GM19463 (cell line): Measurements from ENCODE around the gene SLC44A1.
A peak's percentile ranks its signal among the peaks of the same experiment; 100 is the strongest.
"Not testable (repeated sequence)": the region's sequence is repeated elsewhere in the genome, so short reads cannot be mapped to it uniquely, and the experiment has no call there.

Source experiments
- ATAC-seq: cut with Tn5 transposase; IDR thresholded peaks from one replicate; pipeline ENCODE4 v1.9.1; 2021; ENCODE audit warnings: mild to moderate bottlenecking, moderate library complexity; ENCODE audit not compliant: unreplicated experiment

Gene SLC44A1

DNA sequence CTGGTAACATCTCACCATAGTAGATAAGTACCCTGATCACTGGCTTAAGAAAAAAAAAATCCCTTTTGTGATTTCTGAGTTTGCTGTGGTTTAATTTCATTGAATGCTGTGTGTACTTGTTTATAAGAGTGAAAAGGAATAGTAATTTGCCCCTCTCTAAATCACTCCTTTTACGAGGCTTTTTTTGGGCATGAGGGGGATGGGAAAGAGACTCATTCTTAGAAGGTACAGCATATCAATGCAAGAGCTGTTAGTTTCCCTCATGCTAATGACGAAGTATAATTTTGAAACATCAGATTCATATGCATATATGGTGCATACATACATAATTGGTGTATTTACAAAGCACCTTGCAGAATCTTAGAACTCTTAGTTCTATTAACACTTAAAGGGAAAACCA is 2.4 kb upstream of the SLC44A1 start:
- ATAC-seq: no peak

DNA sequence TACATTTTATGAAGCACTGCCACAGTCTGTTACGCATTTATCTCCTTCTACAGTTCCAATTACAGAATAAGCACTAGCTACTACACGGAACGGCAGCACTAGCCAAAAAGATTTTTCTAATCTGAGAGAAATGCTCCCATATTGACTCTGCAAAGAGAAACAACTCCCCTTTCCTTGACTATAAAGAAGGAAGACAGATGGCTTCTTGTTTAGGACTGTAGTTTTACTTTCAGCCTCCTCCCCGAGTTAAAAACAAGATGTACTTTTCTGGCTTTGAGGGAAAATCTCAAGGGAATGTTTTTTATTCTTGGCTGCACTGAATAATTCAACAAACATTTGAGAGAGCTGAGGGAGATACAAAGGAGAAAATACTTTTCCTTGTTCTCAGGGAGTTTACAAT is 1.9 kb upstream of the SLC44A1 start:
- ATAC-seq: no peak

DNA sequence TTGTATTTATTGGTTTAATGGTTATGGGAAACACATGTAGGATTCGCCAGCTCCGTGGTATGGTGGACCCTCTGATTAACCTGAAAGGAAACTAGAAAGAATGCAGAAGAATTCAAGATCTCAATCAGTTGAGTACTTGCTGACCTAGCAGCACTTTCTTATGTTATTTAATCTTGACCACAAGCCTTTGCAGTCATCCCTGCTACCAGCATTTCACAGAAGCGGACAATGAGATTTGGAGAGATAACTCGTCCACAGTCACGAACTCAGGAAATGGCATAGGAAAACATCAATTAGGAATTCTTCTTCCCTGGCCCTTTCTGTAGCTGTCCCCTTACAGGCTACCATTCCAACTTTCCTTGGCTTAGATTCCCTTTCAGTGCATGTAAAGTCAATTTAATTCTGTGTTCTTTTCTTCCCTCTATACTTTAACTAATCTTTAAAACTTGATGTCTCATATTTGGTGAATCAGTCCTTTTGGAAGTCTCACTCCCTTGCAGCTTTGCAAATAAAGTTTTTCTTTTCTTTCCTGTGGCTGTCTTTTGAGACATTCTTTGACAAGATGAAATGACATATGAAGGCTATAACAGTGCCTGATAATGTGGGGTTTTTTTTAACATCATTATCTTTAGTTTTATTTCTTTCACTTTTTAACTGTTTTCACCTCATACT is 1.3 kb upstream of the SLC44A1 start:
- ATAC-seq: no peak

DNA sequence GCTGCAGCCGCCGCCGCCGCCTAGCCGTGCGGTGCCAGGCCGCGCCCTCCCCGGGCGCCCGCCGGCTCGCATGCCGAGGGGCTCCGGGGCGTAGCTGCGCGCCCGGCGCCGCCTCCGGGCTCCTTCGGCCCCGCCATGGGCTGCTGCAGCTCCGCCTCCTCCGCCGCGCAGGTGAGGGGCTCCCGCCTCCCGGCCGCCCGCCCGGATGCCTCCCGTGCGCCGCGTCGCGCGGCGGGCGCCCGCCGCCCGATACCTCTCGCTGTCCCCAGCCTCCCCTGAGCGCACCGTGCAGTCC is 230 bp downstream of the SLC44A1 start:
- ATAC-seq: peak; percentile 43

DNA sequence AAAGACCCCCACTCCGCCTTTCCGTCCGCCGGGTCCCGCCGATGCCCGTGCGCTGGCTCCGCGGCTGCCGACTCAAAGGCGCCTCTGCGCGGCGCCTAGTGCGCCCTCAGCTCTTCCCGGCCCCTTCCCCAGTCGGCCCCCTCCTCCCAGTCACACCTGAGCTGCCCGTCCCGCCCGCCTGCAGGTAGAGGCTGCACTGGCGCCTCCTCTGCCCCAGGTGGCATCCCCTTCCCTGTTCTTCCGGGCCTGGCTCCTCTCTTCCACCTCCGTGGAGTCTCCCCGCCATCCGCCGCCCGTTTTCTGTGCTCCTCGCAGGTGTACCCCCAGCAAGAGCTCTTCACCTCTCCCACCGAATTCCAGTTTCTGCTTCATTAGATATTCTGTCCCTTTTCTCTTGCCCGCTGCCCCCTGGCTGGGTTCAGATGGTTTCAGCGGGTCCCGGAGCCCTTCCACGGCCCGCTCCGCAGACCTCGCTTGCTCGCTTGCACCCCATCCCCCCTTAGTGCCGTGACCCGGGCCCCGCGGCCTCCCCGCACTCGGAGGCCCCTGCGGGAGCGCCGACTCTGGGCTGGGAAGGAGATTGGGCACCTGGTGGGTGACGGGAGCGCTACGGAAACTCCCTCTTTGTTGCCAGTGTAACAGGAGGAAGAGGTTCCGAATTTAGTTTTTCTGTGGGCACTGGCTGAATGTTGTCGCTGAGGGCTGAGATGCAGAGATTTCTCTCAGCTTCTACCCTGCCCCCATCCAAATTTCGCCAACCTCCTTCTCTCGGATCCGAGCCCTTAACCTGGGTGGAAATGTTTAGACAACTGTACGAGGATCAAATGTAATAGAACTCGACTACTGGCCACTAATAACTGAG is 809 bp downstream of the SLC44A1 start:
- ATAC-seq: peak; percentile 6

DNA sequence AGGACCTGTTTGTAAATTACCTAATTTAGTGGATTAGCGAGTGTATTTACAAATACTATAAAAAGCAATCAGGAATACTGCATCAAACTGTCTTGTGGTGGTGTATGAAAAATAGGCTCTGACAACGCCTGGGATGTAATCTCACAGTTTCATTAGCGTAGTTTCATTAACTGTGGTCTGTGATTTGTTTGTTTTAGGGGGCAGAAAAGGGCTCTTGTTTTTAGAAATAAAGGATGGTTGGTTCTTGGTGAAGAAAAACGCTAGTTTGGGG is 1.4 kb downstream of the SLC44A1 start:
- no peak for ATAC-seq

DNA sequence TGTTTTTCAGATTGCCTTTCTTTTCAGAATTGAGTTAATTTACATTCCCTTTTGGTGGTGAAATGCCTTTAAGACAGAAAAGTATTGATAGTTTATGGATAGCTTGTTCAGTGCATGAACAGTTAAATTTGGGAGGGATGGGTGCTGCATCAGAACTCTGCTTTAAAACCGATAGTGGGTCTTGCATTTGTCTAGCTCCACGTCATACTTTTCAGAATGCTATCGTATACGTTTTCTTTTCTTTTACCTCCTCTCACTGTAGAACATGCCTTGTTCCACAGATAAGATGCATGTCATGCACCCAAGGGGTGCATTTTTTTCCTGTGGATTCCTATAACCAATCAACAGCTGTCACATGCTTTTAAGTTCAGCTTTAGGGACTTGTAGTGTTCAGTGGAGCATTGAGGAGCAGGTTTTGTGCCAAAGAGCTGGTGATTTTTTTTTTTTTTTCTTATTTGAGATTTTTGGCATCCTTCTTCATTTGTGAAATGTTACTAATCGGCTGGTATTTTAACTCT is 2.3 kb downstream of the SLC44A1 start:
- ATAC-seq: no peak

DNA sequence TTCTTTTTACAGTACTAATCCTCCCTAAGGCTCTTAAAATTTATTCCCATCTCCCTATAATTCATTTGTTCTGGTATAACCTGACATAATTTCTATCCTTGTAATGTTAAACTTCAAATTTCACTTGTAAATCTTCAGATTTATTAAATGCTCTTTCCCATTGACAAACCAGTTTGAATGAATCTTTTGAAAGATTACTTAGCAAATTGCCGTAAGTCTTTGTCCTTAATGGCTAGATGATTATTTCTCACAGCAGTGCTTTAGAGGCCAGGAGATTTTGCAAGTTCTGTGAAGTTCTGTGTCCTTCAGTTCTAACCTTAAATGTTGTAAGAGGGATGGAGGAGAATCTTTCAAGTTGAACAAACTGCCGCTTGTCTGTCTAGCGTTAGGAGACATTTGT is 4.2 kb downstream of the SLC44A1 start:
- no peak for ATAC-seq

DNA sequence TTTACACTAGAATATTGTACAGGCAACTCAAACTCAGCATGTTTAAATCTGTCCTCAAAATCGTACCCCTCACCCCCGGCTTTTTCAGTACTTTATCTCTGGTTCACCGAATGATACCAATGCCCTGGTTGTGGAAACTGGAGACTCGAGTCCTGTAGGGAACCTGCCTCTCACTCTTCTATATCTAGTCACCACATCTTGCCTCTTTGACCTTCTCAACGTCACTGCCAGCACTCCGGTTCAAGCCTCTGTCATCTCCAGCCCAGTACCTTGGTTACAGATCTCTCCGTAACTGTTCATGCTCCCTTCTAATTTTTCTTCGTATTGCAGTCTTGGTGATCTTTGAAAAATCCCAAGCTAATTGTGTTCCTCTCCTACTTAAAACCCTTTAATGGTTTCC is 6.7 kb downstream of the SLC44A1 start:
- ATAC-seq: no peak

DNA sequence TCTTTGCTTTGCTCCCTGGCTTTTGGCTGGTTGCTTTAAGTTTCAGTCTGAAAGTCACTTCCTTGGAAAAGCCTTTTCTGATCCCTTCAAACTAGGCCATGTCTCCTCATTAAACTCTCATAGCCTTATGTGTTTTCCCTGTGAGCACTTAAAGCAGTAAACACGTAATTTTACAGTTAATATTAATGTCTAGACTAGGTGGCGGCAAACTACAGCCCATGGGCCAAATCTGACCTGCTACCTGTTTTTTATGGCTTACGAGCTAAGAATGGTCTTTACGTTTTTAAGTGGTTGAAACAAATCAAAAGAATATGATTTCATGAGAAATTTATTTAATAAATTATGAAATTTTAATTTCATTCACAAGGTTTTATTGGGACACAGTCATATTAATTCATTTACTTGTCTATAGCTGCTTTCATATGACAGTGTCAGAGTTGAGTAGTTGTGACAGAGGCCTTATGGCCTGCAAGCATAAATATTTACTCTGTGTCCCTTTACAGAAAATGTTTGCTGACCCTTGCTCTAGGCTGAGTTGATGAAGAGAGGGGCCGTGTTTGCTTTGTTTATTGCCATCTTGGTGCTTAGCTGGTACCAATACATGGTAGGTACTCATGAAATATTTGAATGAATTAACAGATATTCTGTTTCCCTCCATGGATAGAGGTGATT is 7.4 kb downstream of the SLC44A1 start:
- no peak for ATAC-seq

DNA sequence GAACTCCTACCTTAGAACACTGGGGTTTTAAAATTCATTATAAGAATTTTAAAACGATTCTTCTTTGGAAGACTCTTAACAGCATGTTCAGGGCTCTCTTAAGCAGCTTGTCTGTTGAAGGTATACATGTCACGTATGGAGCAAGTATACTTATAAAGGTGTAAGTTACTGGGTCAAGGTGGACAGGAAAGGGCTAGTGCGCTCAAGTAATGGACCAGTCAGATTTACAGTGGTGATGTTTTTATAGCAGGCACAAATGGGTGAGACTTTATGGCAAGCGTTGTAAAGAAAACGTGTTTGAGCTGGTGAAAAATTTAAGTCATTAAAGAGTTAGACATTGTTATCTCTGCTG is 7.9 kb downstream of the SLC44A1 start:
- ATAC-seq: no peak

DNA sequence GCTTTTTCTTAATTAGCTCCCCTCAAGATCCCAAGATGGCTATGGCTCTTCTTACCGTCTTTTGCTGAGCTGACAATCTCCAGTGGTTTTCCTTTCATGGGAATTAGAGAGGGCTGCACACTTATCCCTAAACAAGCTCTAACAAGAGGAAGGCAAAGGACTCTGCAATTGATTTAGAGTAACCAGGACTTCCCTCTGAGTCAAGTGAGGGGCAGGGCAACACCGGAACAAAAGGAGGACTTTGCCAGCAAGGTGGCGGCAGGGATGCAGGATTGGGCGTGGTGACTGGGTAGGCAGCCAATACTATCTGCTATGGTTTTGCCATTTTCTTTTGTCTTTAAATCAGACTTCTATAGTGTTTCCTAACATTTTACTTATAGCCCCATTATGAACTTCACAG is 9.8 kb downstream of the SLC44A1 start:
- ATAC-seq: no peak

DNA sequence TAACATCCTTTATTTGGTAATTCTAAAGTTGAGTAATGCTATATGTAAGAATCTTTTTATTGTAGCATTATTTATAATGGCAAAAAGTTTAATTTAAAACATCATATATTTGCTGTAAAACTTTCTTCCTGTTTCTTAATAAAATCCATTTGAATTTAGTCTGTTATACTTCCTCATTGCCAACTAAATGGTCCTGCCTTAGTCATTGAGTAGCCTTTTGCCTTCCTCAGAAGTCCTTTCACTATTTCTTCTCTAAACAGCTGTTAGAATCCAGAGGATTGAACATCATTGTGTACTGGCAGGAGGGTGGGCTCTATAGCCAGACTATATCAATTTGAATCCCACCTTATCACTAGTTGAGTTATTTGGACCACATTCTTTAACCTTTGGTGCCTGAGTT is 11.0 kb downstream of the SLC44A1 start:
- no peak for ATAC-seq

DNA sequence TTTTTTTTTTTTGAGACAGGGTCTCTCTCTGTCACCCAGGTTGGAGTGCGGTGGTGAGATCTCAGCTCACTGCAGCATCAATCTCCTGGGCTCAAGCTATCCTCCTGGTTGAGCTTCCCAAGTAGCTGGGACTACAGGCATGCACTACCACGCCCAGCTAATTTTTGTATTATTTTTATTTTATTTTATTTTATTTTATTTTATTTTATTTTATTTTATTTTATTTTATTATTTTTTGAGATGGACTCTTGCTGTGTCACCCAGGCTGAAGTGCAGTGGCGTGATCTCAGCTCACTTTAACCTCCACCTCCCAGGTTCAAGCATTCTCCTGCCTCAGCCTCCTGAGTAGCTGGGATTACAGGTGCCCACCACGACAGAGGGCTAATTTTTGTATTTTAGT is 12.1 kb downstream of the SLC44A1 start:
- ATAC-seq: not testable (repeated sequence)

DNA sequence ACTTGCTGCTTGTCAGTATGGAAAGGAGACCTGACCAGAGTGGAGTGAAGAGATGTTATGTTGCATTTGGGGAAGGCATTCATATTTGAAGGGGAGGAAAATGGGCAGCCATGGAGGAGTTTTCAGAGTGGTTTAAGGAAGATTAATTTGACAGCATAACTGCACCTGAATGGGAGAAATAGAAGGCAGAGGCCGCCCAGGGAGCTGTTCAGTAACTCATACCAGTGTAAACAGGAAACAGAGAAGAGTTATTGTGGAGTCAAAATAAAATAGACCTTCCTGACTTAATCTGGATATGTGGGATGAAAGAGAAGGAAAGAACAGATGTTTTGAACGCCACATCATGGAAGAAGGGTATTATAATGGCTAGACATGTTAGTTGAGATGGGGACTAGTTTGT is 13.4 kb downstream of the SLC44A1 start:
- no peak for ATAC-seq

DNA sequence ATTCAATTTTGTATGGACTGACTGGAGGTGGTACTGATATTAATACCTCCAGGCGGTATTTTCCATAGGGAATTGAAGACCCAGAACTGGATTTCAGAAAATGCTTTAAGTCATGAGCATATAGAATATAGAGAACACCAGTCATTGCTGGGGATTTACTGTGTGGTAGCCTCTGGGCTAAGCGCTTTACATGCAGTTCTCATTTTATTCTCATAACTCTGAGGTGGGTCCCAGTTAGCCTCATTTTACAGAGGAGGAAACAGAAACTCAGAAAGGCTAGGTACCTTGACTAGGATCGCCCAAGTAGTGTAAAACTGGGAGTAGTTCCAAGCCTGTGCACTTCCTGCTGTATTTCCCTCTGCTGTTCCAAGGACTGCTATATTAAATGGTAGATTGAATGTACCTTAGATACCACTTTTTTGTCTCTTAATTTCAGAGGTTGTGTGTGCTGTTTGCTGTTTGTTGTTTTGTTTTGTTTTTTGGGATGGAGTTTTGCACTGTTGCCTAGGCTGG is 13.8 kb downstream of the SLC44A1 start:
- no peak for ATAC-seq

DNA sequence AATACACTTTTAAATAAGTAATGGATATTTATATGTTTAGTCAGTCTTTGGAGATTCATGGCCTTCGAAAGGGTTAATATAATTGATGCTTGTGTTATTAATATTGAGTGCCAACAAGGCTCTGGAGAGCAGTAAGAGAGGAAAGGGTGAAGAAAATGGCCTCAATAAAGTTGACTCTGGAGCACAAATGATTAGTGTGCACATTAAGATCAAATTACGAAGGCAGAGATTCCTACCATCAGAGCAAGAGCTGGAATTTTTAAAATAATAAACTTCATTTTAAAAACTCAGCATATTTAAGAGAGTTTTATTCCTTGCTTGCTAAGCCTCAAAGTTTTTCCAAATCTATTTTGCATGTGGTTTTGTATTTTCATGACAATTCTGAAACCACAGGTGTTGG is 14.8 kb downstream of the SLC44A1 start:
- ATAC-seq: no peak

DNA sequence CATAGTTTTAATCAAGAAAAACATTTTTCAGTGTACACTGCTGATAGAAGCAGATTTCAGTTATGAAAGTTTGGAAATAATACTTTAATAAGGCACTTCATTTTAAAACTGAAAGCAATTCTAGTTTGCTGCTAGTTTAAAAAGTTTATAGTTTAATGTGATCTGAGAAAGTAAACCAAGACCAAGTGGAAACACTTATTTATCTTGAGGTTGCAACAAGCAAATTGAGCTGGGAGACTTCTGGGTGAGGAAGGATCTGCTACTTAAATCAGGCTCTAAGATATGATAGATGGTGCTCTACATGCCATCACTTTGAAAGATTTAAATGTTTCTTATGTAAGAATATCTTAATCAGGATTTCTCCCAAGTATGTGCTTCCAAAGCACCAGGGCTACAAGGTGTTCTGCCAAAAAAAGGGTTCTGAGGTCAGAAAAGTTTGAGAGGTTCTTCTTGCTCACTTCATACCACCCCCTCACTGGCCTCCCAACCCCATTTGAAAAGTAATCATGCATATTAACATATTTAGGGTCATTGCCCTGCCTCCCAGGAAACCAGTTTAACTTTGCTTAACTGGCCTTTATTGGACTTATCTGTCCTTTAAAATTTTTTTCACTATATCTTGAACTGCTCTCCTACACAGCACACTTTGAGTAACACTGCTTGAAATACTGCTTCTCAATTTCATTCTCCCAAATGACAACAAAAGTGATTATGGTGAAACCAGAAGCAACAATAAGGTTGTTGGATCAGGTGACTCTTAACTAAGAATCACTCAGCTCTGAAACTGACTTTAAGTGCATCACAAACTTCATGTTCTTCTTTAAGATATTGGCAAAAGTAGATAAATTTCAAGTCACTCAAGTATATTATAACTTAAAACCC is 15.5 kb downstream of the SLC44A1 start:
- ATAC-seq: no peak

DNA sequence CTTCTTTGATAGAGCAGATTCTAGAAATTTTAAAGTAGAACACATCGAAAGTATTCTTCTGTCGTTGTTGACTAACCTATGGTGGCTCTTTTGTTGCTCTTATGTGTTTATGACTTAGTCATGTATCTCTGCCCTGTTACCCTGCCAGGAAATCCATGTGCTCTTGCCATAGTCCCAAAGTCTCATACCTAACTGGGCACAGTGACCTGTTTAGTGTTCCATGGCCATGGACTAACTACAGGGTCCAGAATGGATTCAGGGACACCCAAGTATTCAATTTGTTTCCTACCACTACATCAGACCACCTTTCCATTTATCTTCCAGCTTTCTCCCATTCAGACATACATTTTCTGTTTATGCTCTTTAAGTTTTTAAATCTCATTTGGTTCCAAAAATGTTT is 18.0 kb downstream of the SLC44A1 start:
- no peak for ATAC-seq

DNA sequence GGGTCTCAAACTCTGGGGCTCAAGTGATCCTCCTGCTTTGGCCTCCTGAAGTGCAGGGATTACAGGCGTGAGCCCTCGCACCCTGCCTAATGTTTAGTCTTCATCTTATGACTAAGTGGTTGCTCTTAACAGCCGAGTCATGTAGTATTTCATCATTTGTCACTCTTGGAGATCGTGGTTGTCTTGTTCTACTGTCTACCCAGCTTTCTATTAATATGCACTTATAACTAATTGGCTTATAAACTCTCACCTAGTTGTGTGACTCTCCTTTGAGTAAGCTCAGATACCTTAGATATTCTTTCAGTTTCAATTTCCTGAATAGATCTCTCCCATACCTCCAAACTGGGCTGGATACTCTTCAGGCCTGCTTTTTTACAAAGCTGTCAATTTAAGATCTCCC is 19.9 kb downstream of the SLC44A1 start:
- no peak for ATAC-seq

DNA sequence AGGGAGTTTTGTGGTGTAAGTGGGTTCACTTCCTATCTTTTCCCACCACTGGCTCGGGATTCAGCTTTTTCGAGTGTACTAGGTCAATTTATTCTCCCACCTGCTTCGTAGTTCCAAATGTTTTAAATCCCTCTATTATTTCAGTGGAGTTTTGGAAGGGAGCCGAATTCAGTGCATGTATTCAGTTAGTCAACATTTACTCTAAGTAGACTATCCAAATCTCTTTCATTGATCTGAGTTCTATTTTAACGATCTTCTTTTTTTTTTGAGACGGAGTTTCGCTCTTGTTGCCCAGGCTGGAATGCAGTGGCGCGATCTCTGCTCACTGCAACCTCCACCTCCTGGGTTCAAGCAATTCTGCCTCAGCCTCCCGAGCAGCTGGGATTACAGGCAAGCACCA is 23.8 kb downstream of the SLC44A1 start:
- not testable (repeated sequence) for ATAC-seq
